ENCODE data around the gene KHDC3L. TPM values are rescaled to one million over a fixed set of nuclear protein-coding genes. Genes with fewer than 3 reads are reported as not detected.

Gene KHDC3L
- total RNA-seq, 1 donor from 2014 or later, result not detected

DNA sequence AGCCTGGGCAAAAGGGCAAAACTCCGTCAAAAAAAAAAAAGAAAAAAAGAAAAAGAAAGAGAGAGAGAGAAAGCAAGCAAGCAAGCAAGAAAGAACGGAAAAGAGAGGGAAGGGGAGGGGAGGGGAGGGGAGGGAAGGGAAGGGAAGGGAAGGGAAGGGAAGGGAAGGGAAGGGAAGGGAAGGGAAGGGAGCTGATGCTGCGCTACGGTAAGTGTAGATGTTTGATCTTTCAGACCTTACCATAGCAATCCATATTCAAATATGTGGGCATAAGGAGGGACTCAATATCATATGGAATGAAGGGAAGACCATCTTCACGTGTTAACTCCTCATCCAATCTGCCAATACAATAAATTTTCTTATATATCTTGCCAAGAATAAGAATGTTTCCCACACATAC lies 20.3 kb upstream of the KHDC3L start:
- TF ChIP-seq, protein P1, sequence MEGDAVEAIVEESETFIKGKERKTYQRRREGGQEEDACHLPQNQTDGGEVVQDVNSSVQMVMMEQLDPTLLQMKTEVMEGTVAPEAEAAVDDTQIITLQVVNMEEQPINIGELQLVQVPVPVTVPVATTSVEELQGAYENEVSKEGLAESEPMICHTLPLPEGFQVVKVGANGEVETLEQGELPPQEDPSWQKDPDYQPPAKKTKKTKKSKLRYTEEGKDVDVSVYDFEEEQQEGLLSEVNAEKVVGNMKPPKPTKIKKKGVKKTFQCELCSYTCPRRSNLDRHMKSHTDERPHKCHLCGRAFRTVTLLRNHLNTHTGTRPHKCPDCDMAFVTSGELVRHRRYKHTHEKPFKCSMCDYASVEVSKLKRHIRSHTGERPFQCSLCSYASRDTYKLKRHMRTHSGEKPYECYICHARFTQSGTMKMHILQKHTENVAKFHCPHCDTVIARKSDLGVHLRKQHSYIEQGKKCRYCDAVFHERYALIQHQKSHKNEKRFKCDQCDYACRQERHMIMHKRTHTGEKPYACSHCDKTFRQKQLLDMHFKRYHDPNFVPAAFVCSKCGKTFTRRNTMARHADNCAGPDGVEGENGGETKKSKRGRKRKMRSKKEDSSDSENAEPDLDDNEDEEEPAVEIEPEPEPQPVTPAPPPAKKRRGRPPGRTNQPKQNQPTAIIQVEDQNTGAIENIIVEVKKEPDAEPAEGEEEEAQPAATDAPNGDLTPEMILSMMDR (IDR thresholded peaks at IDR 0.05), result no peak
- H3K4me1 Mint-ChIP-seq, result no peaks in the 10 kb centered on the region
- CTCF ChIA-PET, result no interaction called here
- H3K9me3 Mint-ChIP-seq, result no peaks in the 10 kb centered on the region
- H3K4me3 Mint-ChIP-seq, result no peak overlapping the region
- DNase-seq (no peak), ATAC-seq (ENCODE audit: low read depth) (no peak)
- intact Hi-C loops (cut with micrococcal nuclease), result no loop called here
- POLR2A ChIA-PET, result no interaction called here
- peaks cover 6% of the 10 kb centered on the region for H3K27me3 Mint-ChIP-seq
- no peak overlapping the region for H3K27ac Mint-ChIP-seq
- H3K36me3 Mint-ChIP-seq (ENCODE audit: low read depth), result no peaks in the 10 kb centered on the region

DNA sequence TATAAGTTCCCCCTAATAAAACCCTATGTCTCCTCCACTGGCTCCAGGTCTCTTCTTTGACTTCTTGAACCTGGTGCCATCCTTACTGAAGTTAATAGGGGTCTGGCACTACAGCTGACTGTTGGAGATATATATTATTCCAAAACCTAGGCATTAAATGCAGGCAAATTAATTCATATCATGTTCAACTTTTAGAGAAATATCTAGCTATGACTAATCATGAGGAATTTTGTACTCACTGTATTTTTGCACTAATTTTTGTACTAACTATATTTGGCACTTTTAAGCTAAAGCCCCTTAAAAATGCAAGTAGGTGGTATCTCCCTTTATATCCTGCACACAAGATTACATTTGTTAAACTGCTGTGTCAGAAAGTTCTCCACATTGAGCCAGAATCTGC lies 19.3 kb upstream of the KHDC3L start:
- ATAC-seq (ENCODE audit: low read depth) (no peak), DNase-seq (no peak)
- H3K27ac Mint-ChIP-seq, result no peak overlapping the region
- intact Hi-C loops (cut with micrococcal nuclease), result no loop called here
- CTCF ChIA-PET, result no interaction called here
- H3K4me3 Mint-ChIP-seq, result no peak overlapping the region
- H3K27me3 Mint-ChIP-seq, result peaks cover 14% of the 10 kb centered on the region
- no peaks in the 10 kb centered on the region for H3K36me3 Mint-ChIP-seq (ENCODE audit: low read depth)
- no peaks in the 10 kb centered on the region for H3K9me3 Mint-ChIP-seq
- POLR2A ChIA-PET, result no interaction called here
- no peaks in the 10 kb centered on the region for H3K4me1 Mint-ChIP-seq
- TF ChIP-seq, protein P1 (IDR thresholded peaks at IDR 0.05), result no peak

DNA sequence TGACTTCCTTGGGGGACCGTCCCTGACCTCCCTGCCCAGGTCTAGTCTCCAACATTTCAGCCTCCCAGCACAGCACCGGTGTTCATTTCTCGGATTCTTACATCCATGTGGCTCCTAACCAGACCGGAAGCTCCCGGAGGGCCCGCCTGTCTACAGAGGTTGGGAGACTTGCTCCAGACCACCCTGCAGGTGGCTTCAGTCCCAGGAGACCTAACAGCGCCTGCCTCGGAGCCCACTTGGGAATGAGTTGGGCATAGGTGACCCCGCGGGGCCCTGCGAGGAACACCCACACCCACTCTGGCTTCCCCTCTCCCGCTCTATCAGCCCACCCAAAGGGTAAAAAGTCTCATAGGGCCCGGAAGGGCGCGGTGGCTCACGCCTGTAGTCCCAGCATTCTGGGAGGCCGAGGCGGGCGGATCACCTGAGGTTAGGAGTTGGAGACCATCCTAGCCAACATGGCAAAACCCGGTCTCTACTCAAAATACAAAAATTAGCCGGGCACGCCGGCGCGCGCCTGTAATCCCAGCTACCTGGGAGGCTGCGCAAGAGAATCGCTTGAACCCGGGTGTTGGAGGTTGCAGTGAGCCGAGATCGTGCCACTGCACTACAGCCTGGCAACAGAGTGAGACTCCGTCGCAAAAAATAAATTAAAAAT lies 13.8 kb upstream of the KHDC3L start:
- Mint-ChIP-seq H3K27me3 (peaks cover 39% of the 10 kb centered on the region), H3K4me3 (no peak overlapping the region), H3K4me1 (no peaks in the 10 kb centered on the region), H3K27ac (no peak overlapping the region), H3K36me3 (ENCODE audit: low read depth) (no peaks in the 10 kb centered on the region), H3K9me3 (no peaks in the 10 kb centered on the region)
- ATAC-seq (ENCODE audit: low read depth) (no peak), DNase-seq (no peak)
- TF ChIP-seq, protein P1 (IDR thresholded peaks at IDR 0.05), result no peak
- POLR2A ChIA-PET, result no interaction called here
- intact Hi-C loops (cut with micrococcal nuclease), result no loop called here
- CTCF ChIA-PET, result interaction anchor here (1.4 kb wide), 1 partner anchor 22 kb away, joined by 5 read pairs; no protein-coding TSS in a partner anchor

DNA sequence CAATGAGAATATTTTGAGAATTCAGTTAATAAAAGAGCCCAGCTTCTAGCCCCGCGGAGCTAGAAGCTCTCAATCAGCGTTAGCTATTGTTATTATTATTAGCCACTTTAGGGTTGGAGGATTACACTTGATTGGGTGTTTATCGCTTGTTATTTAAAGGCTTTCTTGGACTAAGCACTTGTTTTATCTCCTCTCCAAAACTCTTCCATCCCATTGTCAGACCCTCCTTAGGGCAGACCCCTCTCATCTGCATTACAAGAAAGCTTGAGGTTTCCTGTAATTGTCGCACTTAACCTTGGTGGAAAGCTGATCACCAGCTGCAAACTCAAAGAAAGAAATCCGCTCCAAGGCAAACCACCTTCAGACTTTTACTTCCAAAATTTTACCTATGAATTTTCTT lies 13.1 kb upstream of the KHDC3L start:
- H3K4me3 Mint-ChIP-seq, result no peak overlapping the region
- peaks cover 39% of the 10 kb centered on the region for H3K27me3 Mint-ChIP-seq
- H3K4me1 Mint-ChIP-seq, result no peaks in the 10 kb centered on the region
- no peak for ATAC-seq (ENCODE audit: low read depth)
- no peaks in the 10 kb centered on the region for H3K9me3 Mint-ChIP-seq
- ChIA-PET POLR2A (no interaction called here), CTCF (interaction anchor here (0.7 to 1.4 kb wide), 2 partner anchors 23 to 1820 kb away, joined by 3 to 5 read pairs; no protein-coding TSS in a partner anchor)
- no peak overlapping the region for H3K27ac Mint-ChIP-seq
- DNase-seq, result no peak
- intact Hi-C loops (cut with micrococcal nuclease), result no loop called here
- TF ChIP-seq, protein P1 (IDR thresholded peaks at IDR 0.05), result no peak
- no peaks in the 10 kb centered on the region for H3K36me3 Mint-ChIP-seq (ENCODE audit: low read depth)

DNA sequence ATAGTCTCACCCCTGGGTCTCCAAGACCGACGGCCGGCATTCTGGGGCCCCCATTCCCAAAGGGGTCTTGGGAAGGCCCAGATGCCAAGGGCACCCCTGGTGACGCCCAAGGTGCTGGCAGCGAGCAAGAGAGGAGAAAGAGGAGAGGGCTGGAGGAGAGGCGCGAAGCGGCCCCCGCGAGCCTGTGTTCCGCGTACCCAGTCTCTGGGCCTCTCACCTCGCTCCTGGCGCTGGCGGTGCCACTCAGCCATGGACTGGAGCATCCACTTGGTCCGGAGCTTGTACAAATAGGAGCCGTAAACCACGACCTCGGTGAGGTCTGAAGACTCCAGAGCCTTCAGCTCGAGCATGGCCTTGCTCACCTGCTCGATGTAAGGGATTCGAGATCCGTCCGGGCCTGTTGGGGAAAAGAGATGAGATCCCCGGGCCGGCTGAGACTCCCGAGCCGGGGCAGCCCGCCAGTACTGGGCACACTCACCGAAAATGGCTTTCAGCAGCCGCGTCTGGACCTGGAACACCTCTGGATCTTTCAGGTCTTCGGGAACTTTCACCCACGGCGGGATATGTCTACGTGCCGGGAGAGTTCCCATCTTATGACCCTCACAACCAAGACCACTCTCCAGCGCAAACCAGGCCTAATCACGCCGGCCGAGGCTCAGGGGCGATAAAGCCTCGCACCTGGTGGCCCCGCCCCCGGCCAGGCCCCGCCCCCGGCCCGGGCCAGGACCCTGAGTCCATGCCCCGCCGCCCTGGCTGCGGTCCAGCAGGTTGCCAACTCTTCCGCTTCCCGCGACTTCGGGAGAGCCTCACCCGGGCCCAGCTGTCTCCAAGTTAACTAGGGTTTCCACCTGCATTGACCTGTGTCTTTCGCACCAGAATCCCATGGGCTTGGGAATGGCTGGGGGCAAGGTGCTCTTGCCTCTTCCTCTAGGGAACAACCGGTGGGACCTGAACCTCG lies 8.5 kb upstream of the KHDC3L start, which contains the start of gene DPPA5:
Gene DPPA5, minus strand, starts transcription at position 641 of the 958 bp plus-strand sequence. Its CDS starts 51 bp downstream, at position 590.
- DNase-seq, result no peak
- Mint-ChIP-seq H3K4me3 (no peak within 1 kb of the TSS), H3K4me1 (no peaks in the 10 kb centered on the region), H3K27ac (no peak within 1 kb of the TSS), H3K36me3 (ENCODE audit: low read depth) (no peaks in the 10 kb centered on the region), H3K9me3 (no peaks in the 10 kb centered on the region), H3K27me3 (peaks cover 22% of the 10 kb centered on the region)
- intact Hi-C loops (cut with micrococcal nuclease), result no loop called here
- ATAC-seq (ENCODE audit: low read depth), result no peak
- POLR2A ChIA-PET, result no interaction called here
- TF ChIP-seq, protein P1 (IDR thresholded peaks at IDR 0.05), result no peak
- CTCF ChIA-PET, result no interaction called here
